GM23248 (cell line): ENCODE data around the gene BCKDHB.

Source experiments
- EZH2 ChIP-seq: fragments of 200-600 bp; sonication (generic); IDR thresholded peaks from 2 replicates; pipeline ENCODE4 v1.6.1; 2018; ENCODE audit warnings: antibody characterized with exemption, mild to moderate bottlenecking; ENCODE audit not compliant: insufficient read depth, poor library complexity, severe bottlenecking
- EZH2phosphoT487 ChIP-seq: fragments of 200-600 bp; sonication (generic); IDR thresholded peaks from 2 replicates; pipeline ENCODE4 v1.6.1; 2018; ENCODE audit warnings: antibody characterized with exemption, moderate library complexity, mild to moderate bottlenecking, low read depth; ENCODE audit not compliant: insufficient read depth

GRCh38 chr6:80268865-80269730 is 162.6 kb downstream of the BCKDHB start:
- TF ChIP-seq EZH2phosphoT487: no peak
- TF ChIP-seq EZH2: no peak
